AG08396 (cell line): ENCODE data around the gene KCNQ5.

Experiments
- DNase-seq: peaks from one replicate; pipeline ENCODE4 v3.0.0; 2012; ENCODE audit warnings: low spot score, mixed read lengths

Gene KCNQ5

DNA sequence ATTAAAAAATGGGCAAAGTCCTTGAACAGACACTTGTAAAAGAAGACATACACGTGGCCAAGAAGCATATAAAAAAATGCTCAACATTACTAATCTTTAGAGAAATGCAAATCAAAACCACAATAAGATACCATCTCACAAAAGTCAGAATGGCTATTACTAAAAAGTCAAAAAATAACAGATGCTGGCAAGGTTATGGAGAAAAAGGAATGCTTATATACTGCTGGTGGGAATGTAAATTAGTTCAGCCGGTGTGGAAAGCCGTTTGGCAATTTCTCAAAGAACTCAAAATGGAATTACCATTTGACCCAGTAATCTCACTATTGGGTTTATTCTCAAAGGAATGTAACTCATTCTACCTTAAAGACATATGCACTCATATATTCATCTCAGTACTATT, 436.9 kb downstream of the KCNQ5 start:
- DNase-seq = no peak

DNA sequence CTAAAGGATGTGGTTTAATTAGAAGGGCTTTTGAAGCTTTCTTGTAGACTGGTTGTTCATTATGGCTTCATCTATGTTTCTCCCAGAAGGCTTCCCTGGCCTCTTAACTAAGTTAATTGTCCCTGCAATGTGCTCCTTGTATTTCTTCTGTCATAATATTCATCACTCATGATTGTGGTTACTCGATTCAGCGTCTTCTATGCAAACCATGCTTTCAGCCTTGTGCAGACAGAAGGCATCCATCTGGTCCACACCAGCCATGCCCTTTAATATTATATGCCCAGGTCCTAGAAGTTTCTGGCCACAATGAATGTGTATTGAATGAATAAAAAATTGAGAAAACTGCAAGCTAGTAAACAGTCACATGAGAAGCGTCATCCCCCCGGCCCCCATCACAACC, 440.3 kb downstream of the KCNQ5 start:
- DNase-seq = no peak

- no peak for DNase-seq
These were observed 441.0 kb downstream of the KCNQ5 start for GRCh38 chr6:73062837-73063236.

DNA sequence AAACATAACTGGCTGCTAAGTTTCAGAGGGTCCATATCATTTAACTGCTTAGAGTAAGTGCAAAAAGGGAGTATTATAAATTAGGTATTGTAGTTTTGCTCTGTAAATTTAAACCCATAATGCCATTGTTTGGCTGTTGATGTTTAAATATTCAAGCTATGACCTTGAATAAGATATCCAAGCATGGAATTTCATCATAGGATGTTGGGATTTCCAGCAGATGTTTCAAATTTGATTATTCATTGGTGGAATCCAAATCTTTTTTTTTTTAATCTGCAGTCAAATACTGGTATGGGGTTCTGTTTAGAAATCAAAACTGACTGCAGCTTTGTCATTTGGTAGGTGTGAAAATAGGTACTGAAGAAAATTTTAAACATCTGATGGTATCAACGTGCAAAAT, 442.4 kb downstream of the KCNQ5 start:
- DNase-seq = no peak

DNA sequence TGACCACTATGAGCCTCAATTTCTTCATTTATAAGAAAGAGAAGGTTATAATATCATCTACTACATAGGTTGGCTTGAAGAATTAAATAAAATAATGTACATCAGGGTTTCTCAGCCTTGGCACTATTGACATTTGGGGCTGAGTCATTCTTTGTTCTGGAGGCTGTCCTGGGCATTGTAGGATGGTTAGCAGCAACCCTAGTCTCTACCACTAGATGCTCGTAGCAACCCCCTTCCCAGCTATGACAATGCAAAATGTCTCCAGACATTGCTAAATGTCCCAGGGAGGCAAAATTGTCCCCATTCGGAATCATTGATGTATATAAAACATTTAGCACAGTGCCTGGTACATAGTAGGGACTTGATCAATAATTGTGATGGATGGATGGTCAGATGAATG, 451.4 kb downstream of the KCNQ5 start:
- no peak for DNase-seq

DNA sequence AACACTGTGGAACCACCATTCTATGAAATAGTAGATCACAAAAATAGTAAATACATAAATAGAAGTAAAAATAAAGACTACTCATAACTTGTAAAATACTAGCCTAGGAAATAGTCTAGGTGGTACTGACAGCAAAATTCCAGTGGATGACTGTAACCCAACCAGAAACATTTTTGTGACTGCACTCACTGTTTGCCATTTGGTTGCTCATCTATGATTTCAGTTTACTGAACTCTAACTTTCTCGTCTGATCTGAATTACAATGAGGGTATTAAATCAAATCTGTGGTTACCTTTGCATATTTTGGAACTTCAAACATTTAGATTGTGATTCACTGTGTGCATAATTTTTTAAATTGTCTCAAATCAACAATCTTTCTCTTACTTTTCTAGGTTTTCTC, 452.3 kb downstream of the KCNQ5 start:
- peak; percentile 43 for DNase-seq

- no peak for DNase-seq
These were observed 454.5 kb downstream of the KCNQ5 start for GRCh38 chr6:73076211-73076954.

DNA sequence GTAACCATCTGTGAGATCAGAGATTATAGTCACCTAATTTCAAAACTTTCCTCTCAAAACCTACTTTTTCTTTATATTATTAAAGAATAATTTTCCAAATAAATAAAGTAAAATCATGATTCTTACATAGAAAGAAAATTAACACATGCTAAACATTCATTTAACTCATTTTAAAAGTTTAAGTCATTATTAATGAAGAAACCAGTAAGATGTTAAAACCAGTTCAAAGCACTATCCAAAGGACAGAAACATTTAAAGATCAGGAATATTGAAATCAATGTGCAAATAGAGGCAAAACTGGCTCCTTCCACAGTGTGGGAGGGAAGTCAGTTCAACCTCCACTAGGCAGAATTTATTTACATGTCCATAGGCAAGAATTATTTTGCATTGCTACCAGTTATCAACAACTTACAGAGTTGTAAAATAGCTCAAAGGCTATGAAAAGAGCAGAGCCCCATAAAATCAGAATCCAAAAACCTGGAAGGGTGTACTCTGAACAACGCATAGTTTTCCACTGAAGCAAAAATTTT, 456.5 kb downstream of the KCNQ5 start:
- no peak for DNase-seq

- DNase-seq = no peak
These were observed 457.2 kb downstream of the KCNQ5 start for GRCh38 chr6:73078908-73079610.

DNA sequence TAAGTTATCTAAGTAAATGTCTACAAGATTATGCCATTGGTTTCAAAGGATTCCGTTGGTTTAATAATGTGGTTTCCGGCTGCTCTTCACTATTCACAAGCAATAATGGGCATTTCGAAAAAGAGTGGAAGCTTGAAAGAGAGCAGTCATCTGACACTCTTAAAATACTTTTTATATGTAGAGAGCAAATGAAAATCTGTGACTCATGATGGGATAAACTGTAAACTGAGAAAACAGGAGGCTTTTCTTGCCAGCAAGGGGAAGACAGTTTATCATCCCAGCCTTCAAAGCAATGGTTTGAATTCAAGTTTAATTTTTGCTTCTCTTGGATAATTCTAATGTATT, 457.7 kb downstream of the KCNQ5 start:
- peak; percentile 10 for DNase-seq

DNA sequence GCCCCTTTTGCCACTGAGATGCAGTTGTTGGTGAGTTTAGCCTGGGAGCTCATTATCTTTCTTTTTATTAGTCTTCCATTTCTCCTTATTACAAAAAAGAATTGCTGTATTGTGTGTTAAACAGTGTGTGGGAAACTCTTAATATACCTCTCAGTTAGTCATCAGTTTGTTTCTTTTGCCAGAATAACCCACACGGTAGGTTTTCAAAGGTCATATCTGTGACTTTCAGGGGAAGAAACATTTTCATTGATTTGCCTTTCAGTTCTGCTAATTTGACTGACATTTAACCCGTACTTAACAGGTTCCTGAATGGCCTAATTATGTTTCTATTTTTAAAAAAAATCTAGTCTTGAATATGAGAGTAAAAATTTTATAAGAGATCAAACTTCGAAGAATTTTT, 458.1 kb downstream of the KCNQ5 start:
- no peak for DNase-seq

- DNase-seq = no peak
These were observed 460.1 kb downstream of the KCNQ5 start for GRCh38 chr6:73081955-73082354.

GRCh38 chr6:73083886-73084285, 462.0 kb downstream of the KCNQ5 start:
- no peak for DNase-seq

GRCh38 chr6:73085443-73085871, 463.6 kb downstream of the KCNQ5 start:
- DNase-seq = no peak

- no peak for DNase-seq
These were observed 464.9 kb downstream of the KCNQ5 start for GRCh38 chr6:73086726-73087125.

- DNase-seq = no peak
These were observed 466.4 kb downstream of the KCNQ5 start for GRCh38 chr6:73088138-73088813.

- no peak for DNase-seq
These were observed 483.1 kb downstream of the KCNQ5 start for GRCh38 chr6:73104921-73105320.

DNA sequence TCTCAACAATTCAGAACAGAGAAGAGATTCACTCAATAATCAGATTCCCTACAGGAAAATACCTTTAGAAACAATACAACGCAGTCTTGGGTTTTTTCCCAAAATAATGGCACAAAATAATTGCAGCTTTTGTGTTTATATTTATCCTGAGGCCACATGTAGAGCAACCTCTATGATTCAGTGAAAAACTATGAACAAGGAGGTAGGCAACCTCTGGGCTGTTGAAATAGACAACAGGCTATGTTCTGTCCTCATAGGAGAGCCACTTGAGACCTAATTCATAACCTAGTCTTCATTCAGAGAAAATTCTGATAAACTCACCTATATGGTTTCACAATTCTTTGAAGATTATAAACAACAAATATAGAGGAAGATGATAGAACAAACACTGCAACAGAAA, 485.2 kb downstream of the KCNQ5 start:
- DNase-seq = no peak

GRCh38 chr6:73108949-73109348, 487.1 kb downstream of the KCNQ5 start:
- DNase-seq = no peak

DNA sequence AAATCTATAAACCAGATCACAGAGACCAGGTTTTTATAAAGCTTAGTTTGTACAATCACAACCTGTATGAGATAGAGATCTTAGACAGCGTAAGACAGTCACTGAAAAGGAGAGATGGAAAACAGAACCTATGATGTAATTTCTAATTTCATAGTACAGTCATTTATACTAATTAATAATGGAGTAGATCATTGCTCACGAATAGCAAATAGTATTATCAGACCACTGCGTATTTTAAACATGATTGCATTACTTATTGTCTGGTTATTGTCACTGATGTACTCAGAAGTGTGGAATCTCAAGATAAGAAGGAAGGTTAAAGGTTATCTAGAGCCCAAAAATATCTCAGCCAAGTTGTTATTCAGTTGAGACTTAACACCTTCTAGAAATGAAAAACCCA, 487.8 kb downstream of the KCNQ5 start:
- no peak for DNase-seq

DNA sequence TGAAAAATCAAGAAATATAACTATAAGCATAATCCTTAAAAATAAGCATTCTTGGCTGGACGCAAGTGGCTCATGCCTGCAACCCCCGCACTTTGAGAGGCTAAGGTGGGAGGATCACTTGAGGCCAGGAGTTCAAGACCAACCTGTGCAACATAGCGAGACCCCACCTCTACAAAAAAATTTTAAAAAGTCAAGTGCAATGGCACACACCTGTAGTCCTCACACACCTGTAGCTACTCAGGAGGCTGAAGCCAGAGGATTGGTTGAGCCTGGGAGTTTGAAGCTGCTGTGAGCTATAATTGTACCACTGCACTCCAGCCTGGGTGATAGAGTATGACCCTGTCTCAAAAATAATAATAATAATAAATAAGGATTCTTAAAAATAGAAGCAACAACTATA, 494.5 kb downstream of the KCNQ5 start:
- DNase-seq = no peak

DNA sequence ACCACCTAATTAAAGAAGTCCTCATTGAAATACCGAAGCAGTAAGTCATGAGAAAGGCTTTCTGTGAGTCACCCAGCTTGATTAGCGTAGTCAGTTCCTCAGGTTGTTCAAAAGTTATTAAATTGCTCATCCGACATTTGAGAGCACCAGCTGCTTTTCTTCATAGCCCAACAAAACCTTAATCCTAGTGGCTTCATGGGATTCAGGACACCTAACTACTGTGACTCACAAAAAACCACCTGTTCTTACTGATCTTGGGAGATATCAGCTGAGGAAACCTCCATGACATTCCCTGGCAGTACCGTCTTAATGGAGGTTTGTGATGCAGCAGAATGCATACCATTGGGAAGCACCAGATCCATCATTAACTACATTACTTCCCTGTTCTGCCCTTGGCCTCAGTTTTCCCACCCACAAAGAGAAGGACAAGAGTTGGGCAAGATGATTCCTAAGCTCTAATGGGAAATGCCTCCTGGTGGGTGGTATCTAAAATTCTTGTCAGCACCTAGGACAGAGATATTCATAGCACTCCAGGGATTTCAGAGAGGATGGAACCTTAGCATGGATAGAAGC, 499.6 kb downstream of the KCNQ5 start:
- DNase-seq = peak; percentile 35
